SK-N-SH treated with all-trans-retinoic acid at 6 μM for 48 hours (cell line): ENCODE results near the gene ZSWIM6.

Experiments
- ARNTL ChIP-seq: fragments of 450-650 bp; formaldehyde crosslinking; IDR thresholded peaks from 2 replicates; pipeline ENCODE4 v1.5.0; 2020; ENCODE audit warnings: low read depth, mild to moderate bottlenecking, moderate library complexity, borderline replicate concordance
- CSDC2 ChIP-seq: fragments of 250-450 bp; sonication (Bioruptor Pico); IDR thresholded peaks from 2 replicates; pipeline ENCODE4 v1.5.0; 2020; ENCODE audit warnings: mild to moderate bottlenecking, moderate library complexity
- ESRRG ChIP-seq: fragments of 250-450 bp; sonication (Bioruptor Pico); IDR thresholded peaks from 2 replicates; pipeline ENCODE4 v1.6.1; 2021; ENCODE audit warnings: mild to moderate bottlenecking
- OSR1 ChIP-seq: fragments of 250-450 bp; sonication (Bioruptor Pico); IDR thresholded peaks from 2 replicates; pipeline ENCODE4 v1.8.0; 2022; ENCODE audit warnings: moderate library complexity, mild to moderate bottlenecking, inconsistent platforms
- PPARA ChIP-seq: fragments of 250-450 bp; sonication (Bioruptor Pico); IDR thresholded peaks from 2 replicates; pipeline ENCODE4 v1.5.0; 2020; ENCODE audit warnings: mild to moderate bottlenecking, borderline replicate concordance
- RARB ChIP-seq: fragments of 250-450 bp; sonication (Bioruptor Pico); IDR thresholded peaks from 2 replicates; pipeline ENCODE4 v1.8.0; 2021; ENCODE audit warnings: mild to moderate bottlenecking, moderate library complexity
- TOX ChIP-seq: fragments of 250-450 bp; sonication (Bioruptor Pico); IDR thresholded peaks from 2 replicates; pipeline ENCODE4 v1.8.0; 2021; ENCODE audit warnings: mild to moderate bottlenecking, moderate library complexity, borderline replicate concordance
- ZC3H10 ChIP-seq: fragments of 250-450 bp; sonication (Bioruptor Pico); IDR thresholded peaks from 2 replicates; pipeline ENCODE4 v1.5.1; 2021; ENCODE audit warnings: mild to moderate bottlenecking, moderate library complexity
- ZFP3 ChIP-seq: fragments of 250-450 bp; sonication (Bioruptor Pico); IDR thresholded peaks from 2 replicates; pipeline ENCODE4 v1.5.0; 2020; ENCODE audit warnings: mild to moderate bottlenecking, moderate library complexity
- ZFP30 ChIP-seq: fragments of 450-650 bp; formaldehyde crosslinking; IDR thresholded peaks from 2 replicates; pipeline ENCODE4 v1.5.0; 2022; ENCODE audit warnings: mild to moderate bottlenecking, moderate library complexity
- ZNF70 ChIP-seq: fragments of 450-650 bp; formaldehyde crosslinking; IDR thresholded peaks from 2 replicates; pipeline ENCODE4 v1.5.0; 2020; ENCODE audit warnings: mild to moderate bottlenecking, moderate library complexity
- TF ChIP-seq, protein P1 (sequence below): fragments of 250-450 bp; sonication (Bioruptor Pico); IDR thresholded peaks from 2 replicates; pipeline ENCODE4 v1.5.1; 2020; ENCODE audit warnings: low read depth, mild to moderate bottlenecking, moderate library complexity
- TF ChIP-seq, protein P2 (sequence below): fragments of 250-450 bp; sonication (Bioruptor Pico); IDR thresholded peaks from 2 replicates; pipeline ENCODE4 v1.5.0; 2020; ENCODE audit warnings: mild to moderate bottlenecking, moderate library complexity

DNA sequence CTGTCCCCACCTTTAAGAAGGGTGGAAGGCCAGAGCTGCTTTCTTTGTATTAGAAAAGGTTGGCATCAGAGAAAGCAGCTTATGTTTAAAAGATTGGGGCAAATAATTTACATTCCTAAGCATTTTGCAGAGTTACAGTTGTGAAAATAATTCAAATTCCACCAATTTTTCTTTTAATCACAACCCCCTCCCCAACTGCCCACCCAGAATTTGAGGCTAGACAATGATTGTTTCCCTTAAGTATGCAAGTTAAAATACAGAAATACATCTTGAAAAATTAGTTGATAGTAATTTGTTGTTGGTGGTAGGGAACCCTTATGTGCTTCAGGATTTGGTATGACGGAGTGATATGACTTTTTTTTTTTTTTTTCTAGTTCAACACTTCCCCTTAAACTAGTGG lies 133.0 kb downstream of the ZSWIM6 start:
- TF ChIP-seq, protein P1, sequence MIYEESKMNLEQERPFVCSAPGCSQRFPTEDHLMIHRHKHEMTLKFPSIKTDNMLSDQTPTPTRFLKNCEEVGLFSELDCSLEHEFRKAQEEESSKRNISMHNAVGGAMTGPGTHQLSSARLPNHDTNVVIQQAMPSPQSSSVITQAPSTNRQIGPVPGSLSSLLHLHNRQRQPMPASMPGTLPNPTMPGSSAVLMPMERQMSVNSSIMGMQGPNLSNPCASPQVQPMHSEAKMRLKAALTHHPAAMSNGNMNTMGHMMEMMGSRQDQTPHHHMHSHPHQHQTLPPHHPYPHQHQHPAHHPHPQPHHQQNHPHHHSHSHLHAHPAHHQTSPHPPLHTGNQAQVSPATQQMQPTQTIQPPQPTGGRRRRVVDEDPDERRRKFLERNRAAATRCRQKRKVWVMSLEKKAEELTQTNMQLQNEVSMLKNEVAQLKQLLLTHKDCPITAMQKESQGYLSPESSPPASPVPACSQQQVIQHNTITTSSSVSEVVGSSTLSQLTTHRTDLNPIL (CRISPR knock-in tag): no peak
- no peak for TF ChIP-seq ZFP3
- TF ChIP-seq CSDC2 (CRISPR knock-in tag): no peak
- TF ChIP-seq ZFP30 (CRISPR knock-in tag): no peak
- TF ChIP-seq PPARA (CRISPR knock-in tag): no peak
- TF ChIP-seq, protein P2, sequence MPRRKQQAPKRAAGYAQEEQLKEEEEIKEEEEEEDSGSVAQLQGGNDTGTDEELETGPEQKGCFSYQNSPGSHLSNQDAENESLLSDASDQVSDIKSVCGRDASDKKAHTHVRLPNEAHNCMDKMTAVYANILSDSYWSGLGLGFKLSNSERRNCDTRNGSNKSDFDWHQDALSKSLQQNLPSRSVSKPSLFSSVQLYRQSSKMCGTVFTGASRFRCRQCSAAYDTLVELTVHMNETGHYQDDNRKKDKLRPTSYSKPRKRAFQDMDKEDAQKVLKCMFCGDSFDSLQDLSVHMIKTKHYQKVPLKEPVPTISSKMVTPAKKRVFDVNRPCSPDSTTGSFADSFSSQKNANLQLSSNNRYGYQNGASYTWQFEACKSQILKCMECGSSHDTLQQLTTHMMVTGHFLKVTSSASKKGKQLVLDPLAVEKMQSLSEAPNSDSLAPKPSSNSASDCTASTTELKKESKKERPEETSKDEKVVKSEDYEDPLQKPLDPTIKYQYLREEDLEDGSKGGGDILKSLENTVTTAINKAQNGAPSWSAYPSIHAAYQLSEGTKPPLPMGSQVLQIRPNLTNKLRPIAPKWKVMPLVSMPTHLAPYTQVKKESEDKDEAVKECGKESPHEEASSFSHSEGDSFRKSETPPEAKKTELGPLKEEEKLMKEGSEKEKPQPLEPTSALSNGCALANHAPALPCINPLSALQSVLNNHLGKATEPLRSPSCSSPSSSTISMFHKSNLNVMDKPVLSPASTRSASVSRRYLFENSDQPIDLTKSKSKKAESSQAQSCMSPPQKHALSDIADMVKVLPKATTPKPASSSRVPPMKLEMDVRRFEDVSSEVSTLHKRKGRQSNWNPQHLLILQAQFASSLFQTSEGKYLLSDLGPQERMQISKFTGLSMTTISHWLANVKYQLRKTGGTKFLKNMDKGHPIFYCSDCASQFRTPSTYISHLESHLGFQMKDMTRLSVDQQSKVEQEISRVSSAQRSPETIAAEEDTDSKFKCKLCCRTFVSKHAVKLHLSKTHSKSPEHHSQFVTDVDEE (CRISPR knock-in tag): no peak
- no peak for TF ChIP-seq OSR1 (CRISPR knock-in tag)
- no peak for TF ChIP-seq ZC3H10 (CRISPR knock-in tag)
- no peak for TF ChIP-seq TOX (CRISPR knock-in tag)
- TF ChIP-seq ARNTL (CRISPR knock-in tag): no peak
- TF ChIP-seq ESRRG: no peak
- TF ChIP-seq RARB: no peak
- no peak for TF ChIP-seq ZNF70 (CRISPR knock-in tag)
